ENCODE measurements around the gene CHRNA9. TPM values are rescaled to one million over a fixed set of nuclear protein-coding genes. Genes with fewer than 3 reads are reported as not detected.

Gene CHRNA9
- total RNA-seq, 1 experiment from 2014 or later = not detected

DNA sequence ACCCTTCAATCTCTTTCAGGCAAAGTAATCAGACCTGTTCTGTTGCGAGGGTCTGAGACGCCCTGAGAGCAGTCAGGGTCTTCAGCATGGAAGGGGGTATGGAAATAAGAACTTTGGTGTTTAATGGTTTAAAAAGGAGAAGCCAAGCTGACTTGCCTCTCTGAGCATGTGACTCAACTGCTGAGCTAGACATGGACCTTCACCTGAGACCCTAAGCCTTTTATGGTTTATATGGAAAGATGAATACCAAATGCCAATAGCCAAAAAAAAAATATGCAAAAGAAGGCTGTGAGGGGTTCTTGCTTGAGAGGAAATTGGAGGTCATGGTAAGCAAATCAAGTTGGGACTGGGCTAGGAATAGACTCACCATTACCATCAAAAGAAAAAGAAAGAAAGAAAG is 30.6 kb downstream of the CHRNA9 start:
- H3K4me1 ChIP-seq (ENCODE audit: control insufficient read depth, insufficient read depth, low read length) = peaks cover 4% of the 10 kb centered on the region; the same call in 1 of the 2 replicates
- DNase-seq (ENCODE audit: low read depth, low spot score) = no peak
- in situ Hi-C loops (cut with HindIII; ENCODE audit: low pct_unique_long_range_greater_than_20kb, low sequenced_read_pairs) (no loop called here), intact Hi-C loops (cut with micrococcal nuclease; ENCODE audit: unreplicated experiment) (no loop called here)
- H3K4me3 ChIP-seq (ENCODE audit: low read depth in 2 of 2, low read length in 2 of 2) = no peak overlapping the region
- no peaks in the 10 kb centered on the region for H3K36me3 ChIP-seq (ENCODE audit: control insufficient read depth, insufficient read depth, low read length)
- H3K27ac ChIP-seq (ENCODE audit: low read length) = peak overlapping the region; percentile 44; the same call in 1 of the 2 replicates
- no TSS peak for BruUV-seq (replicated peaks)
- ChIA-PET POLR2A (no interaction called here), CTCF (no interaction called here)
- ATAC-seq = no peak
- H3K9me3 ChIP-seq (ENCODE audit: control insufficient read depth, insufficient read depth, low read depth, low read length) = no peaks in the 10 kb centered on the region
- TF ChIP-seq SIN3A (IDR thresholded peaks at IDR 0.05; ENCODE audit: borderline replicate concordance, insufficient read depth, low read depth, low read length) (no peak), CTCF (IDR thresholded peaks at IDR 0.05) (no peak), TCF7L2 (IDR thresholded peaks at IDR 0.05; ENCODE audit: low read depth, low read length) (no peak), POLR2AphosphoS5 (IDR thresholded peaks at IDR 0.05; ENCODE audit: low read depth, low read length) (no peak)
- TF ChIP-seq, protein P1, sequence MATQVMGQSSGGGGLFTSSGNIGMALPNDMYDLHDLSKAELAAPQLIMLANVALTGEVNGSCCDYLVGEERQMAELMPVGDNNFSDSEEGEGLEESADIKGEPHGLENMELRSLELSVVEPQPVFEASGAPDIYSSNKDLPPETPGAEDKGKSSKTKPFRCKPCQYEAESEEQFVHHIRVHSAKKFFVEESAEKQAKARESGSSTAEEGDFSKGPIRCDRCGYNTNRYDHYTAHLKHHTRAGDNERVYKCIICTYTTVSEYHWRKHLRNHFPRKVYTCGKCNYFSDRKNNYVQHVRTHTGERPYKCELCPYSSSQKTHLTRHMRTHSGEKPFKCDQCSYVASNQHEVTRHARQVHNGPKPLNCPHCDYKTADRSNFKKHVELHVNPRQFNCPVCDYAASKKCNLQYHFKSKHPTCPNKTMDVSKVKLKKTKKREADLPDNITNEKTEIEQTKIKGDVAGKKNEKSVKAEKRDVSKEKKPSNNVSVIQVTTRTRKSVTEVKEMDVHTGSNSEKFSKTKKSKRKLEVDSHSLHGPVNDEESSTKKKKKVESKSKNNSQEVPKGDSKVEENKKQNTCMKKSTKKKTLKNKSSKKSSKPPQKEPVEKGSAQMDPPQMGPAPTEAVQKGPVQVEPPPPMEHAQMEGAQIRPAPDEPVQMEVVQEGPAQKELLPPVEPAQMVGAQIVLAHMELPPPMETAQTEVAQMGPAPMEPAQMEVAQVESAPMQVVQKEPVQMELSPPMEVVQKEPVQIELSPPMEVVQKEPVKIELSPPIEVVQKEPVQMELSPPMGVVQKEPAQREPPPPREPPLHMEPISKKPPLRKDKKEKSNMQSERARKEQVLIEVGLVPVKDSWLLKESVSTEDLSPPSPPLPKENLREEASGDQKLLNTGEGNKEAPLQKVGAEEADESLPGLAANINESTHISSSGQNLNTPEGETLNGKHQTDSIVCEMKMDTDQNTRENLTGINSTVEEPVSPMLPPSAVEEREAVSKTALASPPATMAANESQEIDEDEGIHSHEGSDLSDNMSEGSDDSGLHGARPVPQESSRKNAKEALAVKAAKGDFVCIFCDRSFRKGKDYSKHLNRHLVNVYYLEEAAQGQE (IDR thresholded peaks at IDR 0.05; ENCODE audit: insufficient read depth in 1 of 2, low read depth in 2 of 2, low read length in 1 of 2) = no peak
- H3K27me3 ChIP-seq (ENCODE audit: control insufficient read depth, insufficient read depth, low read length) = no peaks in the 10 kb centered on the region

DNA sequence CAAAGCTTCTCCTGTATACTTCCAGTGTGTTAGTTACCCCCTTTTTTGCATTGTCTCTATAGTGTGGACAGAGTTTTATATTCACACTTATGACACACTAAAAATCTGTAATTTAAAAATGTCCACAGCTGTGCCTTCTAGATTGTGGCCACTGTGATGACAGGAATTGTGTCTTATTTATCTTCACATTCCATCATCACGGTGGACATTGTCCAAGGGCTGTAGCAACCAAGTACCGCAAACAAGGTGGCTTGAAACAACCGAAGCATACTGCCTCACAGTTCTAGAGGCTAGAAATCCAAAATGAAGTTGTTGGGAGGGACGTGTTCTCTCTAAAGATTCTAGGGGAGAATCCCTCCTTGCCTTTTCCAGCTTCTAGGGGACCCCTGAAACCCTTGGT is 32.3 kb downstream of the CHRNA9 start:
- H3K36me3 ChIP-seq (ENCODE audit: control insufficient read depth, insufficient read depth, low read length) = no peaks in the 10 kb centered on the region
- no peak overlapping the region for H3K4me3 ChIP-seq (ENCODE audit: low read depth in 2 of 2, low read length in 2 of 2)
- peaks cover 4% of the 10 kb centered on the region; the same call in 1 of the 2 replicates for H3K4me1 ChIP-seq (ENCODE audit: control insufficient read depth, insufficient read depth, low read length)
- ChIA-PET POLR2A (no interaction called here), CTCF (no interaction called here)
- H3K27ac ChIP-seq (ENCODE audit: low read length) = no peak overlapping the region
- intact Hi-C loops (cut with micrococcal nuclease; ENCODE audit: unreplicated experiment) (no loop called here), in situ Hi-C loops (cut with HindIII; ENCODE audit: low pct_unique_long_range_greater_than_20kb, low sequenced_read_pairs) (no loop called here)
- no peak for ATAC-seq
- H3K9me3 ChIP-seq (ENCODE audit: control insufficient read depth, insufficient read depth, low read depth, low read length) = no peaks in the 10 kb centered on the region
- TF ChIP-seq SIN3A (IDR thresholded peaks at IDR 0.05; ENCODE audit: borderline replicate concordance, insufficient read depth, low read depth, low read length) = no peak
- TF ChIP-seq TCF7L2 (IDR thresholded peaks at IDR 0.05; ENCODE audit: low read depth, low read length) = no peak
- TF ChIP-seq CTCF (IDR thresholded peaks at IDR 0.05) = no peak
- no peak for DNase-seq (ENCODE audit: low read depth, low spot score)
- H3K27me3 ChIP-seq (ENCODE audit: control insufficient read depth, insufficient read depth, low read length) = no peaks in the 10 kb centered on the region
- BruUV-seq (replicated peaks) = no TSS peak
